GM12872 (cell line): ENCODE results near the gene AP1S3.

Experiments used
- CTCF ChIP-seq: IDR thresholded peaks from 3 replicates; pipeline ENCODE4 v1.5.1; 2011; ENCODE audit warnings: low read depth, mild to moderate bottlenecking, low read length, moderate library complexity; ENCODE audit not compliant: insufficient read depth

AP1S3 gene

GRCh38 chr2:223859070-223859469 lies 21.7 kb upstream of the AP1S3 start:
- TF ChIP-seq CTCF, result no peak

- no peak for TF ChIP-seq CTCF
Measured at GRCh38 chr2:223856584-223856983, 19.2 kb upstream of the AP1S3 start.

- TF ChIP-seq CTCF, result no peak
Measured at GRCh38 chr2:223856021-223856420, 18.6 kb upstream of the AP1S3 start.

- no peak for TF ChIP-seq CTCF
Measured at GRCh38 chr2:223855426-223855825, 18.0 kb upstream of the AP1S3 start.

GRCh38 chr2:223854741-223855140 lies 17.4 kb upstream of the AP1S3 start:
- no peak for TF ChIP-seq CTCF

GRCh38 chr2:223853425-223853837 lies 16.0 kb upstream of the AP1S3 start:
- no peak for TF ChIP-seq CTCF

GRCh38 chr2:223852281-223852795 lies 15.0 kb upstream of the AP1S3 start:
- TF ChIP-seq CTCF, result no peak
